HCT116 (cell line): ENCODE measurements around the gene GPI. TPM values are rescaled to one million over a fixed set of nuclear protein-coding genes. Genes with fewer than 3 reads are reported as not detected.

Source experiments
- ATAC-seq: fragments of 200-7000 bp; cut with Tn5 transposase; 2 replicates; pipeline ENCODE4 v1.9.1; 2020; ENCODE audit warnings: mild to moderate bottlenecking, moderate library complexity
- BruUV-seq: library from RNA; stranded (reverse); fragments of 400-500 nt; replicated peaks from 2 replicates; lab custom pipeline; 2021; lab: Mats Ljungman, UMichigan
- CTCF ChIA-PET: fragments of 300-600 bp; sonication (Branson Sonifier 250); formaldehyde crosslinking; loops from one replicate; lab custom pipeline; 2021; ENCODE audit warnings: antibody characterized with exemption; lab: Charles Lee
- POLR2A ChIA-PET: fragments of 300-600, 350-600 bp; sonication (Branson Sonifier 250); formaldehyde crosslinking; loops from one replicate; lab custom pipeline; 2021; ENCODE audit warnings: antibody characterized with exemption; lab: Charles Lee
- RAD21 ChIA-PET, 2 experiments: fragments of 300-600 bp; sonication (Branson Sonifier 250); formaldehyde crosslinking; loops; one replicate each; lab custom pipeline; 2023; ENCODE audit warnings: low total read pairs in 2 of 2; ENCODE audit not compliant: uncharacterized antibody in 2 of 2, unreplicated experiment in 2 of 2, low non-redundant PET in 1 of 2; lab: Charles Lee
- DNase-seq: peaks from one replicate; pipeline ENCODE4 v3.0.0-alpha.2; 2010; ENCODE audit warnings: low read depth, low spot score
- H2AFZ ChIP-seq: fragments of 200-600 bp; shearing (Covaris generic), sonication (generic); 2 replicates; pipeline ENCODE4 v1.6.1; 2017; ENCODE audit warnings: low read depth, mixed run types, mixed read lengths, antibody characterized with exemption, low read length; ENCODE audit not compliant: poor library complexity, severe bottlenecking
- H3K27ac ChIP-seq: 2 replicates; pipeline ENCODE4 v1.5.1; 2012; ENCODE audit warnings: low read depth, low read length
- H3K27me3 ChIP-seq: fragments of 200-600 bp; sonication (generic); 2 replicates; pipeline ENCODE4 v1.6.1; 2016; ENCODE audit warnings: mixed run types, low read length, mixed read lengths; ENCODE audit not compliant: insufficient read depth
- H3K36me3 ChIP-seq, 2 experiments: fragments of 200-500 bp in 1 of 2; fragments of 200-600 bp in 1 of 2; sonication (Bioruptor generic) in 1 of 2; sonication (generic) in 1 of 2; 2 replicates each; pipeline versions ENCODE4 v1.5.1 to v1.6.1; 2014 to 2016; ENCODE audit warnings: low read length in 2 of 2, inconsistent platforms in 1 of 2, mixed read lengths in 1 of 2, mixed run types in 1 of 2; ENCODE audit not compliant: insufficient read depth in 2 of 2, control insufficient read depth in 1 of 2
- H3K4me1 ChIP-seq, 2 experiments: fragments of 200-600 bp in 1 of 2; sonication (generic) in 1 of 2; 2 replicates each; pipeline versions ENCODE4 v1.5.1 to v1.6.1; 2012 to 2017; ENCODE audit warnings: low read length in 2 of 2, inconsistent platforms in 1 of 2, mild to moderate bottlenecking in 1 of 2, mixed read lengths in 1 of 2, mixed run types in 1 of 2, moderate library complexity in 1 of 2; ENCODE audit not compliant: insufficient read depth in 2 of 2, control insufficient read depth in 1 of 2
- H3K4me2 ChIP-seq: fragments of 200-600 bp; sonication (generic); 2 replicates; pipeline ENCODE4 v1.6.1; 2017; ENCODE audit warnings: mixed run types, low read length, mixed read lengths
- H3K4me3 ChIP-seq, 2 experiments: fragments of 200-600 bp in 1 of 2; sonication (generic) in 1 of 2; replicated peaks in 1 of 2; 2 replicates each; pipeline ENCODE4 v1.5.1; 2011 to 2016; ENCODE audit warnings: low read length in 2 of 2, control low read depth in 1 of 2, low read depth in 1 of 2, mild to moderate bottlenecking in 1 of 2, mixed read lengths in 1 of 2, mixed run types in 1 of 2
- H3K79me2 ChIP-seq: fragments of 200-600 bp; sonication (generic); 2 replicates; pipeline ENCODE4 v1.6.1; 2017; ENCODE audit warnings: mild to moderate bottlenecking, mixed run types, low read length, moderate library complexity, mixed read lengths; ENCODE audit not compliant: insufficient read depth
- H3K9ac ChIP-seq: fragments of 200-600 bp; sonication (generic); 2 replicates; pipeline ENCODE4 v1.6.1; 2016; ENCODE audit warnings: low read length, mixed read lengths
- H3K9me2 ChIP-seq: fragments of 200-600 bp; sonication (generic), shearing (Covaris generic); 2 replicates; pipeline ENCODE4 v1.6.1; 2017; ENCODE audit warnings: mixed run types, mild to moderate bottlenecking, moderate library complexity; ENCODE audit not compliant: insufficient read depth
- H3K9me3 ChIP-seq, 2 experiments: fragments of 200-500 bp in 1 of 2; fragments of 200-600 bp in 1 of 2; sonication (Bioruptor generic) in 1 of 2; sonication (generic) in 1 of 2; 2 replicates each; pipeline ENCODE4 v1.6.1; 2014 to 2017; ENCODE audit warnings: low read length in 2 of 2, mixed read lengths in 2 of 2, inconsistent platforms in 1 of 2, low read depth in 1 of 2, mild to moderate bottlenecking in 1 of 2, mixed run types in 1 of 2, moderate library complexity in 1 of 2; ENCODE audit not compliant: control insufficient read depth in 1 of 2, insufficient read depth in 1 of 2
- H4K20me1 ChIP-seq: fragments of 200-600 bp; sonication (generic), shearing (Covaris generic); 2 replicates; pipeline ENCODE4 v1.6.1; 2017; ENCODE audit warnings: mixed run types, mild to moderate bottlenecking, moderate library complexity; ENCODE audit not compliant: insufficient read depth
- CBX3 ChIP-seq: IDR thresholded peaks from 2 replicates; pipeline ENCODE4 v1.6.1; 2012; ENCODE audit warnings: low read depth
- CTCF ChIP-seq, 3 experiments: fragments of 200-600 bp in 1 of 3; sonication (generic) in 1 of 3; IDR thresholded peaks in 2 of 3; conservative IDR thresholded peaks in 1 of 3; 2 replicates each; pipeline ENCODE4 v1.5.1; 2012 to 2017; ENCODE audit warnings: low read depth in 2 of 3, low read length in 2 of 3, antibody characterized with exemption in 1 of 3, borderline replicate concordance in 1 of 3, control low read depth in 1 of 3, mild to moderate bottlenecking in 1 of 3, mixed read lengths in 1 of 3, mixed run types in 1 of 3, moderate library complexity in 1 of 3; ENCODE audit not compliant: insufficient read depth in 1 of 3
- EGR1 ChIP-seq: IDR thresholded peaks from 2 replicates; pipeline ENCODE4 v1.6.1; 2012; ENCODE audit warnings: low read depth
- ELF1 ChIP-seq: IDR thresholded peaks from 2 replicates; pipeline ENCODE4 v1.6.1; 2012; ENCODE audit warnings: low read depth, borderline replicate concordance
- EZH2phosphoT487 ChIP-seq: fragments of 200-600 bp; IDR thresholded peaks from 2 replicates; pipeline ENCODE4 v1.6.1; 2018; ENCODE audit warnings: antibody characterized with exemption, borderline replicate concordance
- FOSL1 ChIP-seq: IDR thresholded peaks from 2 replicates; pipeline ENCODE4 v1.6.1; 2012; ENCODE audit warnings: low read depth
- MAX ChIP-seq: IDR thresholded peaks from 2 replicates; pipeline ENCODE4 v1.6.1; 2012
- POLR2AphosphoS5 ChIP-seq: IDR thresholded peaks from 2 replicates; pipeline ENCODE4 v1.6.1; 2011; ENCODE audit warnings: mild to moderate bottlenecking, low read depth, low read length, moderate library complexity
- RAD21 ChIP-seq: IDR thresholded peaks from 2 replicates; pipeline ENCODE4 v1.6.1; 2012; ENCODE audit warnings: low read depth, mild to moderate bottlenecking
- REST ChIP-seq: IDR thresholded peaks from 2 replicates; pipeline ENCODE4 v1.6.1; 2012; ENCODE audit warnings: low read depth
- SP1 ChIP-seq: IDR thresholded peaks from 2 replicates; pipeline ENCODE4 v1.6.1; 2012; ENCODE audit warnings: low read depth
- SRF ChIP-seq: IDR thresholded peaks from 2 replicates; pipeline ENCODE4 v1.6.1; 2012; ENCODE audit warnings: low read depth
- TCF7L2 ChIP-seq: IDR thresholded peaks from 2 replicates; pipeline ENCODE4 v1.7.0; 2011; ENCODE audit warnings: borderline replicate concordance, inconsistent platforms; ENCODE audit not compliant: insufficient read depth, insufficient read length; ENCODE audit errors: extremely low read depth
- YY1 ChIP-seq: IDR thresholded peaks from 2 replicates; pipeline ENCODE4 v1.6.1; 2011; ENCODE audit warnings: low read length, low read depth, moderate library complexity, mild to moderate bottlenecking; ENCODE audit not compliant: insufficient replicate concordance; ENCODE audit errors: extremely low read depth
- ZBTB33 ChIP-seq: IDR thresholded peaks from 2 replicates; pipeline ENCODE4 v1.6.1; 2011; ENCODE audit warnings: mild to moderate bottlenecking, low read length, moderate library complexity; ENCODE audit not compliant: insufficient replicate concordance; ENCODE audit errors: extremely low read depth
- ZFX ChIP-seq: fragments of 450-650 bp; IDR thresholded peaks from 2 replicates; pipeline ENCODE4 v1.6.1; 2017
- intact Hi-C: fragments of 100-400 bp; cut with micrococcal nuclease; formaldehyde crosslinking; loops from 2 replicates; pipeline ENCODE4 v1.10.0; 2022
- total RNA-seq: library from RNA; stranded (reverse); gene quantifications from one replicate; pipeline ENCODE4 v1.2.1, GENCODE V29; 2021; ENCODE audit not compliant: unreplicated experiment

The GPI gene
- total RNA-seq, 1 experiment from 2014 or later: 787 TPM

GRCh38 chr19:34323433-34324204 is 41.4 kb upstream of the GPI start:
- no peaks in the 10 kb centered on the region for H3K9me2 ChIP-seq
- ATAC-seq: no peak
- H3K9ac ChIP-seq: no peak overlapping the region
- no peaks in the 10 kb centered on the region for H3K79me2 ChIP-seq
- H3K27ac ChIP-seq: no peak overlapping the region
- H3K4me3 ChIP-seq: no peak overlapping the region
- intact Hi-C loops: no loop called here
- ChIA-PET POLR2A (no interaction called here), CTCF (no interaction called here), RAD21 (no interaction called here)
- BruUV-seq: no TSS peak
- H3K4me1 ChIP-seq: 0 out of 4 replicates have a peak, but pooled peaks cover 0 to under 1% of the 10 kb centered on the region in 2 experiments
- TF ChIP-seq MAX: no peak
- TF ChIP-seq ZBTB33: no peak
- TF ChIP-seq TCF7L2: no peak
- TF ChIP-seq EGR1: no peak
- TF ChIP-seq EZH2phosphoT487: no peak
- no peak for TF ChIP-seq SP1
- no peak for TF ChIP-seq ELF1
- TF ChIP-seq SRF: no peak
- no peak for TF ChIP-seq YY1
- no peak for TF ChIP-seq CBX3
- TF ChIP-seq POLR2AphosphoS5: no peak
- no peak for TF ChIP-seq REST
- TF ChIP-seq CTCF (IDR thresholded peaks at IDR 0.05 in 2 of 3, conservative IDR thresholded peaks at IDR 0.05 in 1 of 3; ENCODE audit: borderline replicate concordance in 1 of 3, insufficient read depth in 1 of 3, low read depth in 2 of 3, low read length in 2 of 3): no peak
- no peak for TF ChIP-seq ZFX
- TF ChIP-seq FOSL1: no peak
- TF ChIP-seq RAD21: no peak
- no peak overlapping the region for H3K4me2 ChIP-seq
- no peak for DNase-seq
- no peaks in the 10 kb centered on the region for H4K20me1 ChIP-seq
- H3K9me3 ChIP-seq: no peaks in the 10 kb centered on the region
- H2AFZ ChIP-seq: no peak overlapping the region
- H3K27me3 ChIP-seq: no peaks in the 10 kb centered on the region
- H3K36me3 ChIP-seq: peaks cover 0 to 12% of the 10 kb centered on the region in 2 experiments; a peak in 1 of 4 replicates
